Measurements from ENCODE around the gene VOPP1. TPM values are rescaled to one million over a fixed set of nuclear protein-coding genes. Genes with fewer than 3 reads are reported as not detected.

The VOPP1 gene
- total and polyA plus RNA-seq, 10 donors = 60.3 to 168 (median 144) TPM

- H3K9me3 ChIP-seq = no peaks in the 10 kb centered on the region
- no peak for DNase-seq
- H3K27ac ChIP-seq = peak overlapping the region in 2 of 8 donors; percentile 24 to 76
- H3K27me3 ChIP-seq (replicated peaks in 1 of 7) = no peaks in the 10 kb centered on the region
- H3K36me3 ChIP-seq = peaks cover 0 to 27% (median 3%) of the 10 kb centered on the region in 6 donors
- intact Hi-C loops (cut with DNase I; ENCODE audit: low total_unique reads) = no loop called here
- no peak overlapping the region for H3K4me3 ChIP-seq
- TF ChIP-seq POLR2A (IDR thresholded peaks at IDR 0.05) (no peak), POLR2AphosphoS5 (IDR thresholded peaks at IDR 0.05) (peak in 1 of 3 donors; percentile 11)
- TF ChIP-seq, protein P1, sequence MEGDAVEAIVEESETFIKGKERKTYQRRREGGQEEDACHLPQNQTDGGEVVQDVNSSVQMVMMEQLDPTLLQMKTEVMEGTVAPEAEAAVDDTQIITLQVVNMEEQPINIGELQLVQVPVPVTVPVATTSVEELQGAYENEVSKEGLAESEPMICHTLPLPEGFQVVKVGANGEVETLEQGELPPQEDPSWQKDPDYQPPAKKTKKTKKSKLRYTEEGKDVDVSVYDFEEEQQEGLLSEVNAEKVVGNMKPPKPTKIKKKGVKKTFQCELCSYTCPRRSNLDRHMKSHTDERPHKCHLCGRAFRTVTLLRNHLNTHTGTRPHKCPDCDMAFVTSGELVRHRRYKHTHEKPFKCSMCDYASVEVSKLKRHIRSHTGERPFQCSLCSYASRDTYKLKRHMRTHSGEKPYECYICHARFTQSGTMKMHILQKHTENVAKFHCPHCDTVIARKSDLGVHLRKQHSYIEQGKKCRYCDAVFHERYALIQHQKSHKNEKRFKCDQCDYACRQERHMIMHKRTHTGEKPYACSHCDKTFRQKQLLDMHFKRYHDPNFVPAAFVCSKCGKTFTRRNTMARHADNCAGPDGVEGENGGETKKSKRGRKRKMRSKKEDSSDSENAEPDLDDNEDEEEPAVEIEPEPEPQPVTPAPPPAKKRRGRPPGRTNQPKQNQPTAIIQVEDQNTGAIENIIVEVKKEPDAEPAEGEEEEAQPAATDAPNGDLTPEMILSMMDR (IDR thresholded peaks at IDR 0.05 in 8 of 11, conservative IDR thresholded peaks at IDR 0.05 in 3 of 11) = no peak
- H3K4me1 ChIP-seq = peaks cover 35 to 100% (median 92%) of the 10 kb centered on the region in 6 donors
- WGBS, 5 donors = 90 to 97% (median 93%) methylated on average over 7 of the region's 7 CpGs
These were observed 17.1 kb downstream of the VOPP1 start for GRCh38 chr7:55555160-55555559.

- intact Hi-C loops (cut with DNase I; ENCODE audit: low total_unique reads) = no loop called here
- H3K4me3 ChIP-seq = no peak overlapping the region
- peaks cover 39 to 100% (median 92%) of the 10 kb centered on the region in 6 donors for H3K4me1 ChIP-seq
- no peaks in the 10 kb centered on the region for H3K27me3 ChIP-seq (replicated peaks in 1 of 7)
- peaks cover 0 to 27% (median 3%) of the 10 kb centered on the region in 6 donors for H3K36me3 ChIP-seq
- no peak for DNase-seq
- TF ChIP-seq POLR2A (IDR thresholded peaks at IDR 0.05) (no peak), POLR2AphosphoS5 (IDR thresholded peaks at IDR 0.05) (no peak)
- TF ChIP-seq, protein P1 (IDR thresholded peaks at IDR 0.05 in 8 of 11, conservative IDR thresholded peaks at IDR 0.05 in 3 of 11) = no peak
- peak overlapping the region in 2 of 8 donors; percentile 4 to 39 for H3K27ac ChIP-seq
- H3K9me3 ChIP-seq = no peaks in the 10 kb centered on the region
- WGBS, 5 donors = 57 to 65% (median 61%) methylated on average over 1 of the region's 1 CpG
These were observed 18.3 kb downstream of the VOPP1 start for GRCh38 chr7:55554038-55554437.

DNA sequence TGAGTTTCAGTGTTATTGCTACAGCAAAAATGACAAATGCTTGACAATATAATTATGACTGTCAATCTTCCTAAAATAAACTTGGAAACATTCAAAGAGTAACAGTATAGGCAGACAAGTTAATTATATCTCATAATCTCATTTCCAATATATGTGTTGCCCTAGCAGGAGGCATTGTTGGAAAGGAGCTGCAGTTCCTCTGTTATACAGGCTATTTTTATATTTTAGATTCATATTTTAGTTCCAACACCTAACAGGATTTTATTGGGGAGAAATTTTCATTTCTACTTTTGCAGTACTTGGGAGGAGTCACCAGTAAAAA is 19.3 kb downstream of the VOPP1 start:
- Histone ChIP-seq H3K27ac (peak overlapping the region in 6 of 8 donors; percentile 15 to 77 (median 44)), H3K27me3 (replicated peaks in 1 of 7) (no peaks in the 10 kb centered on the region), H3K9me3 (no peaks in the 10 kb centered on the region), H3K36me3 (peaks cover 0 to 27% (median 3%) of the 10 kb centered on the region in 6 donors), H3K4me1 (peaks cover 36 to 100% (median 92%) of the 10 kb centered on the region in 6 donors), H3K4me3 (no peak overlapping the region)
- no peak for DNase-seq
- intact Hi-C loops (cut with DNase I; ENCODE audit: low total_unique reads) = no loop called here
- TF ChIP-seq POLR2AphosphoS5 (IDR thresholded peaks at IDR 0.05) = no peak
- TF ChIP-seq, protein P1 (IDR thresholded peaks at IDR 0.05 in 8 of 11, conservative IDR thresholded peaks at IDR 0.05 in 3 of 11) = no peak
- no peak for TF ChIP-seq POLR2A (IDR thresholded peaks at IDR 0.05)

DNA sequence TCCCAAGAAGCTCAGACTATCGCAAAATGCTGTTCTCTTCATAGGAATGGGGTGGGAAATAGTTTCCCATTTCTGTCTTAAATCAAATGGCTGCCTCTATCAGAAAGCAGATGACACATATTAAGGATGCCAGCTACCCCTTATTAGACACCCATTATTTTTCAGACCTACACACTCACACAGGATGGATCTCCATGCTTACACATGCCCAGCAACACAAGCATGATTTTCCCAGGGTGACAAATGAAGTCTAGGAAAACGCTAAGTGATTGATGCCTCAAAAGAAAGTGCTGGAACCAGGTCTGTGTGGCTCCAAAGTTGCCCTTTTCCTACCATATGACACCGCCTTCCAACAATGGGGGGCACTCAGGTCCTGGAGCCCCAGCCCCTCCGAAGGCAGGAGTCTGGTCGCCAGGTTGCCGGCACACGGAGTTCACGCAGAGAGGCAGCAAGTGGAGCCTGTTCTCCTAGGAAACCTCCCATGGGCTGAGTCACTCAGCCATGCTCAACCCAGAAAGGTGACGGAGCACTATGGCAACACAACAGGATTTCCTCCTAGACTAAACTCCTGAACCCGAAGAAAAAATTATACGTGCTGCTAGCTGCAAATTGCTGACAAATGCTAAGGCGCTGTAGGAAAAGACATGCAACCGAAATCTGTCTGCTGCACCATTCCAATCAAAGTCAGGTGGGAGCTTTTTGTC is 19.8 kb downstream of the VOPP1 start:
- intact Hi-C loops (cut with DNase I; ENCODE audit: low total_unique reads) = no loop called here
- Histone ChIP-seq H3K27me3 (replicated peaks in 1 of 7) (no peaks in the 10 kb centered on the region), H3K4me1 (peaks cover 38 to 100% (median 91%) of the 10 kb centered on the region in 6 donors), H3K36me3 (peaks cover 0 to 27% (median 3%) of the 10 kb centered on the region in 6 donors), H3K27ac (peak overlapping the region in 6 of 8 donors; percentile 15 to 77 (median 44)), H3K4me3 (peak overlapping the region in 1 of 8 donors; percentile 16), H3K9me3 (no peaks in the 10 kb centered on the region)
- 37 to 45% (median 42%) methylated on average over 13 of the region's 13 CpGs for WGBS, 5 donors
- DNase-seq = no peak
- TF ChIP-seq POLR2A (IDR thresholded peaks at IDR 0.05) (no peak), POLR2AphosphoS5 (IDR thresholded peaks at IDR 0.05) (peak in 2 of 3 donors; percentile 46 to 57)
- TF ChIP-seq, protein P1 (IDR thresholded peaks at IDR 0.05 in 8 of 11, conservative IDR thresholded peaks at IDR 0.05 in 3 of 11) = no peak

All from spleen (tissue), 11 donors.